GM21529 (cell line): ENCODE measurements around the gene ALDH1A3.

Source experiments
- ATAC-seq: cut with Tn5 transposase; IDR thresholded peaks from one replicate; pipeline ENCODE4 v1.9.1; 2021; ENCODE audit not compliant: unreplicated experiment

Gene ALDH1A3

DNA sequence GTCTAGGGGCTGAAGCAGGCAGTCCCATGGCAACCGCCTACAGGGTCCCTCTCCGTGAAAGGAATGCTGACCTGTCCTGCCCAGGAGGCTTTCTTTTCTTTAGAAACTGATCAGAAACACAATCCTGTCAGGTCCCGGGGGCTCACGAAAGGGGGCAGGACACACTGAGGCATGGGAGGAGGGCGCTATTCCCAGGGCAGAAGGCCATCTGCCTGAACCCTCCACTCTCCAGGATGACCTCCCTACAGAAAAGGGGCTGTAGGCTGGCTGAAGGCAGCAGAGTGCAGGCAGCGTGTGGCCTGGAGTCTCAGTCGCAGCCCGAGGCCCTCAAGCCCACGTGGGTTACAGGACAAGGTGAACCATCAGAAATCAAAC is 21.2 kb downstream of the ALDH1A3 start:
- no peak for ATAC-seq

DNA sequence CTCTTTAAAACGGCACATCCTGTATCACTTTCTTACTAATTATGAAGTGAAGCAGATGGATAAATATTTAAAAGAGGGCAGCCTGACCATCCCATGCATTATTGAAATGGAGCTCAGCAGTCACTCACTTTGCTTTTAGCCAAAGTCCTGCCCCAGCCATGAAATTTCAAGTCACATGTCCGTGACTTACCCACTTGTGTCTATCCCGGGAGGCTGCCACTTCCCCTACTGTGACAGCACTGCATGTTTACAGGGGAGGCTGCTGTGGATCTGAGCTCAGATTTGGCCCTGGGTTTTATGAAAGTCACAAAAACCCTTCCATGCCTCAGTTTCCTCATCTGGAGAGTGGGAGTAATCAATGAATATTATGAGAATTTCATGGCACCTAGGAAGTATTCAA is 21.7 kb downstream of the ALDH1A3 start:
- ATAC-seq = no peak

DNA sequence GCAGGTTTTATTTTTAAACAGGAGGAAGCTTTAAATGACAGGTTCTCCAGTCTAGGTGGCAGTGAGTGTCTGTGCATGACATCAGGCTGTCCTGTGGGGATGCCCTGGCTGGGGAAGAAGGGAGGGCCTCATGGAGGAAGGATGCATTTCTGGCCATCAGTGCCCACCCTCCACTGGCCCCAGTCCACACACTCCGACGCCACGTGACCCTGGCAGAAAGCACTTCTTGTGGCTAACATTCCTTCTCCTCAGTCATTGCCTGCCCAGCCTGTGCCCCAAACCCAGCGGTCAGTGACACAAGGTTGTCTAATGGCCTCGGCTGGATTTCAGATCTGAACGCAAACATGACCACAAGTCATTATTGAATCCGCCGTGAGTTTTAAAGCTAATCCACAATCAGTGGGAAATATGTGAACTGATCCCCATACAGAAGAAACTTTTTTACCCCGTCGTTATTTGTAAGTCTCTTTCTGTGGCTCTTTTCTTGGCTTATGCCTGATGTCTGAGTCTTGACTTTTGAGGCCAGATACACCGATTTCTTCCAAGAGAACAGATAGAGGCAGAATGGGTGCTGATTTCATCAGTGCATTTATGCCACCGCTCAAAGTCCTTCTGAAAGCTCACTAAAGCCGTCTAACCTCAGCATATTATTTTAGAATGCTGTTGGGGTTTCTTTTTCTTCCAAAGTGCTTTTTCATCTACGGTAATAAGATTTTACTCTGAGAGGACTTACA is 22.2 kb downstream of the ALDH1A3 start:
- no peak for ATAC-seq

DNA sequence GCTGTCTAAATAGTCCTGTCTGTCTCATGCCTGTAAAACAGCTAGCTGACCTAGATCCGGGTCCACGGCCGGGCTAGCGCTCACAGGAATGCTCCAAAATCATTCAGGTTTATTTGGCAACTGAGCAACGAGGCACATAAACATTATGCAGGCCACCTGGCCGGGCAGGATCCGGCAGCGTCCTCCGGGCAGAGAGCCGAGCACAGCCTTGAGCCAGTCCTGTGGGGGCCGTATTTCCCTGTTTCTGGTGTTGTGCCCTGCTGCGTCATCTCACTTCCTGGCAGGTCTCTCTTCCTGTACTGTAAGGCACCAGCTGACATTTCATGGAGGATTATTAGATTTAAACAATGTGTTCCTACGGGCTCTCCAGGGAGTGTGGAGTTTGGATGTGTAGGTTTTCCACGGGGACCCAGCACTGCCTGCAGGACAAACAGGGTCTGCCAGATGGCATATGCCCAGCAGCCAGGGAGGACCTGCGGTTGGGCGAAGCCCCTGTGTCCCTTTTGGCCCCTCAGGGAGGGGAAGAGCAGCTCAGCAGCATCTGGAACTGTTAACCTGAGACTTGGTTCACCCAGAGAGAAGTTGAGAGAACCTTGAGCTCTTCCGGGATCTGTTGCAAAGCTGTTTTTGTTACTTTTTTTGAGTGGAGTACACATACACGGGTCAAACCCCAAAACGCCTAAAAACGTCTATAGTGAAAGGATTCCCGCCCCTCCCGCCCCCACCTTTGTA is 23.0 kb downstream of the ALDH1A3 start:
- peak; percentile 76 for ATAC-seq

DNA sequence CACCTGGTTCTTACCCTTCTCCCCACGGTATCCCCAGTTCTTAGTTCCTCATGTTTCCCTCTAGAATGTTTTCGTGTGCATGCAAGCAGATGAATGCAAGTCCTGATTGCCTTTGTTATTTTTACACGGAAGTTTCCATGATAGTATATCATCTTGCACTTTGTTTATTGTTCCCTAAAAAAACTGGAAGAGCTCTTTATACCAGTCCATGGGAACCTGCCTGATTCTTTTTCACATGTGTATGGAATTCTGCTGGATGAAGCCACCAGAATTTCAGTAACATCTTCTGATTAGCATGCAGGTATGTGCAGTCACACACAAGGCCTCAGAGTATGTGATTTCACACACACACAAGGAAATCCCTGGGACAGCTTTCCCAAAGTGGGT is 23.5 kb downstream of the ALDH1A3 start:
- no peak for ATAC-seq

DNA sequence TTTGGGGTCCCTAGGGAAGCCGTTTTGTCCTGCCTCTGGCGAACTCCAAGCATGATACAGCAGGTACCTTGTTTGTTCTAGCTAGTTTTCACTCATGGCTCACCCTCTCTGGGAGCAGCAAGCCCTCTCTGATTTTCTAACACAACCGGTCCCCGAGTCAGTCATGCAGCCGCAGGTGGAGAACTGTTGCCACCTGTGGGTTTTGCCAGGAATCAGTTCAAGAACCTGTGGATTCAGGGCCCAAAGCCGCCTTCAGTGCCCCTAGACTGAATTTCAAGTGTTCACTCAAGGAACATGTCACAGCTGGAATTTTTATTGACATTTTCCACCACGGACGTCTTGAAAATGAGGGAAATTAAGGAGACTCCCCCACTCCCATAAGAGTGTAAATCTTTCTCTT is 26.2 kb downstream of the ALDH1A3 start:
- no peak for ATAC-seq

DNA sequence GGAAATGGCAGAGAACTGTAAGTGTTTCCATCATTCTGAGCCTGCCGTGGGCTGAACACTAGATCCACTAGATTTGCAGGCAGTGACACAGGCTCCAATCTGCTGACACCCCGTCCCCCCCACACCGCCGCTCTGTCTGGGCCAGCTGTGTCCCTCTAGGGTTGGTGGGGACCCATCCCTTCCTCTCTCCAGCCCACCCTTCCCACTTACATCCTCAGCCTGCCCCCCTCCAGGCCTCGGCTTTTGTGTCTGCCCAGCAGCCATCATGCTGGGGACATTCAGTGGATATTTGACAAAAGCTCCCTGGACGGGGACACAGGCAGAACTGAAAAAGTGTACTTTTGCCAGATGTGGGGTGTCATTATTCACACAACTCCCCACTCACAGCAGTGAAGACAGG is 28.8 kb downstream of the ALDH1A3 start:
- no peak for ATAC-seq

DNA sequence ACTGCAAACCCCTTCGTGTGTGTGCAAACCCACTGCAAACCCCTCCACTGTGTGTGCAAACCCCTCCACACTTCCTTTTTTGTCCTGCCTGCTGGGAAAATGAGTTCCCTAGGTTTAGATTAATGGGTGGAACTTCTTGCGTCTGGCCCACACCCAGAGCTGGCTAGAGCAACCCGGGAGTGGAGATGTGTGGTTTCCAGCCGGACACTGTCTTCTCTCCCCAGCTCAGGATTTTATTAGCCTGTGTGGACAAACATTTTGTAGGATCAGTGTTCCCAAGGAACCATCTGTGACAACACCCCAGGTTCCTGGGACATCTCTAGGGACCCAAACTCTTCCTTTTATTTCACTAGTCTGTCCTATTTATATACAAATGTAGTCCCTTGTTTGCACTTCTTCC is 29.9 kb downstream of the ALDH1A3 start:
- ATAC-seq = no peak

DNA sequence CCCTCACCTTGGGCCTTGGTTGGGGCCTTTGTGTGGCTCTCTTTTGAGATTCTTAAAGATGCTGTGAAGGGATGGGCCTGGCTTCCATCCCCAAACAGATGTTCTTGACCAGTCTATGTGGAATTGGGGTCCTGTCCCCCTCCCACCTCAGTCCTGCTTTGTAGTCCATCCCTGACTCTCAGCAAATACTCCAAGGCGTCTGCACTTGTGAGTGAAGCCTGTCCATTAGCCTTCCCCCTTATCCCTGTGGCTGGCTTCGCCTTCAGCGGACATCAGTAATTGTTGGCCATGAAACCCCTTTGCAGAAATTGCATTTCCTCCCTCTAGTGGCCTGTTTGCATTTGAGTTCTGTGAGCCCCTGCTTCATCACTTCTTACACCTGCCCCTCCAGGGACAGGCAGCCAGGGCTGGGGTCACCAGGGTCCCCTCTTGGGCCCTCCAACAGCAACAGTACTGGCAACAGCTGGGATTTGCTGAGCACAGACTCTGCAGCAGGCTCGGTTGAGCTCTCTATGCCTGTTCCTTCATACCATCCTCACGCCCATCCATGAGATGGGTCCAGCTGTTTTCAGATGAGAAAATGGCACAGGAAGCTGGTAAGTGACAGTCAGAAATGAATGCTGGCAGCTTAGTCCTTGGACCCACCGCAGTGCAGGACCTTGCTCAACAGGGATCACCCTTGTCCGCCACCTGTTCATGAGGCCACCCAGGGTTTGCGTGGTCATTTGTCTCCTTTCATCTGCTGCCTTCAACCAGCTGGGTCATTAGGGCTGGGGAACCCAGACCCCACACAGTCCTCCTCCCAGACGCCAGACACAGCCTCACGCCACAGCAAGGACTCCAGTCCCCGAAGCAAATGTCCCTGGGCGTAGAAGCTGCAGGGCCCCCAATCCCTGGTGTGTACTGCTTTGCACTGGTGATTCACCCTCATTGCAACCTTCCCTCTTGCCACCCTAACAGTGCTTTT is 30.6 kb downstream of the ALDH1A3 start:
- no peak for ATAC-seq

DNA sequence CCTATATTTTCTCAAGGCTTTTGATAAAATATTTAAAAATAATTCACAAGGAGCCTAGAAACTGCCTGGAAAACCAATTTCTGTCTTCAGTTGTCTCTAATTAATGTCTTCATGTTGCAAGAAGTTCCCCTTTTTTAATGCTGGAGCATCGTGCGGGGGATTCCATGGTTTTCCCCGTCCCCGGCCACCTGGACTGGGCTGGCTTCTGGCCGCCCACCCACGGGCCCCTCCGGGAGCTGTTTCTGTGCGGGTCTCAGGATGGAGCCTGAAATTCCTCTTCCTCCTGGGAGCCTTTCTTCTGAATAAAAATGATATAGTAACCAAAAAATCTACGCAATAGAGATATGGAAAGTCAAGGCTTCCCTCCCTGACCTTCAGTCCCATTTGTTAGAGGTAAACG is 31.5 kb downstream of the ALDH1A3 start:
- ATAC-seq = no peak

DNA sequence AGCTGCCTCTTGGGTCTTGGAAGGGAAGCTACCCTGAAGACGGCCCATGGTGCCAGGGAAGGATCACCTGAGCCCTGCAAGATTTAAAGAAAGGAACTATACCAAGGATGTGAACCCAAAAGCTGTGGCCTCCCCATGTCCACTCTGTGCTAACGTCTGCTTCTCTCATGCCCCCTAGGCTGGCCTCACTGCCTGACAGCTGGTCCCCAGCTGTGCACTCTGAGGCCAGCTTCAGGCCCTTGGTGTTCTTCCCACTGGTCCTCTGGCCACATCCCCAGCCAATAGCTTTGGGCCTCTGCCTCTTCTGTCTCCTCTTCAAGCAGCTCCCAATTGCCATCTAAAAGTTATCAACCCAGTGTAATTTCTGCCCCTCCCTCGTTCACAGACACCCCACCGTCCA is 34.3 kb downstream of the ALDH1A3 start:
- no peak for ATAC-seq

DNA sequence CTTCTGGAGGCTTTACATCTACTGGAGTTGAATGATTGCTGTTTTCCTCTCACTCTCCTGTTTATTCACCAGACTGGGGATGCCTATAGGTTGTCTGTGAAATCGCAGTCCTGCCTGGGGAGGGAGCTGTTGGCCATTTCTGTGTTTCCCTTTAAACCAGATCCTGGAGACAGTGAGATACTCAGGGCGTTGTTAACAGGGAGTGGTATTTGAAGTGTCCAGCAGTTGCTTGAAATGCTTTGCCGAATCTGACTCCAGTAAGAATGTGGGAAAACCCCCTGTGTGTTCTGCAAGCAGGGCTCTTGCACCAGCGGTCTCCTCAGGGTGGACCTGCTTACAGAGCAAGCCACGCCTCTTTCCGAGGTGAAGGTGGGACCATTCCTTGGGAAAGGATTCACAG is 35.2 kb downstream of the ALDH1A3 start:
- no peak for ATAC-seq

DNA sequence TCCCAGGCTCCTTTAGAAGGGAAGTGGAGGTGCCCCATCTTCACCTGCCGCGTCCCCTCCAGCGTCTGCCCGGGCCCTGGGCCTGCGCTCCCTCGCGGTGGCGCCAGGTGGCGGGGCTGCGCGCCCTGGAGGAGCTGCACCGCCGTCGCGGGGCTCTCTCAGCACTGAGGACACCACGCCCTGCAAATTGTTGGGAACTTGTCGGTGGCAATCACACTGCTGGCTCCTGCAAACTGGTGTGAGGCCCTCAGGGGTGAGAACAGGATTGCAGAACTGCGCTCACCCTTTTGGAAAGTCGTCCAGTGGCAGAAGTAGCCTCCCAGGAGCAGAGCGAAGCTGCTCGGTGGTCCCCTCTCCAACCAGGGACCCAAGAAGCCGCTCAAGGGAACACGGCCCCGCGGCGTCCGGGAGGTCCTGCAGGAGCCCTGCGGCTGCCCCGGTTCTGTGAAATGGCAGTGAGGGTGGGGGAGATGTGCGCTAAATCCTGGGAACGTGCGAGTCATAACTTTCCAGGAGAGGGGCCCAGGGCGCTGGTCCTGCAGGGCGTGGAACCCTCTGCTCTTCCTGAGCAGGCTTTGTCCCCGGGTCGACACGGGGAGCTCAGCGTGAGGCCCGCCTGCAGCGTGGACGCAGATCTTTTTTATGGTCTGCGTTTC is 38.5 kb downstream of the ALDH1A3 start:
- ATAC-seq = peak; percentile 60

DNA sequence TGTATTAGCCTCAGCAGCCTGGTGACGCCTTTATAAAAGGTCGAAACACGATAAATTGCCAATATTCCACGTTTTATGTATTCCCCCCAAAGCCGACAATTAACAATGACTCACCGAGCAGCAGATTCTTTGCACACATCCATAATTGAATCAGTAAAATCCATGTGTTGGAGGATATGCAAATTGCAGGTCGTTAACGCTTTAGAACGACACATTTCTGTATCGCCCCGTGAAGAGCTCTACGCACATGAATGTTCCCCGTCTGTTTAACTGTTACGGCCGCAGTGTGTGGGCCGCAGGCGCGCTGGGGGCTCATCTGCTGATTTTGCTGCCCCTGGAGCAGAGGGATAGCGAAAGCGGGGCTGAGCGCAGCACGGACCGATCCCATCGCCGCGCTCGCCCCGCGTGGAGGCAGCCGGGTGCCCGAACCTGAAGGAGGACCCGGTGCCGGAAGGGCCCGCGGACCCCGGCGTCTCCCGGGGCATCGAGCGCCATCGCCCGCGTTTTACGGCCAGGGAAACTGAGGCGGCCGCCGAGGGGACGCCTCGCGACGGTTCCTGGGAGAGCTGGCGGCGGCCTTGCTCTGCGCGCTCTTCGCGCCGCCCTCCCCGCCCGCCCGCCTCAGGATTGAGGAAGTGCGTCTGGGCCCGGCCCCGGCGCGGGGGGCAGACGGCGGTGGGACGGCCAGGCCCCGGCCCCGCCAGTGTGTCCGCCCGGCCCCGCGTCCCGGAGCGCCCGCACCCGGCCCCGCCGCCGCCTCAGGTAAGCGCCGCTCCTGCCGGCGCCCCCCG is 39.3 kb downstream of the ALDH1A3 start, which contains the start of gene LRRK1:
Gene LRRK1 (plus strand): TSS at position 668 of the 791 bp plus-strand sequence. CDS start 5,276 bp downstream, outside the sequence.
- peak; percentile 23 for ATAC-seq

DNA sequence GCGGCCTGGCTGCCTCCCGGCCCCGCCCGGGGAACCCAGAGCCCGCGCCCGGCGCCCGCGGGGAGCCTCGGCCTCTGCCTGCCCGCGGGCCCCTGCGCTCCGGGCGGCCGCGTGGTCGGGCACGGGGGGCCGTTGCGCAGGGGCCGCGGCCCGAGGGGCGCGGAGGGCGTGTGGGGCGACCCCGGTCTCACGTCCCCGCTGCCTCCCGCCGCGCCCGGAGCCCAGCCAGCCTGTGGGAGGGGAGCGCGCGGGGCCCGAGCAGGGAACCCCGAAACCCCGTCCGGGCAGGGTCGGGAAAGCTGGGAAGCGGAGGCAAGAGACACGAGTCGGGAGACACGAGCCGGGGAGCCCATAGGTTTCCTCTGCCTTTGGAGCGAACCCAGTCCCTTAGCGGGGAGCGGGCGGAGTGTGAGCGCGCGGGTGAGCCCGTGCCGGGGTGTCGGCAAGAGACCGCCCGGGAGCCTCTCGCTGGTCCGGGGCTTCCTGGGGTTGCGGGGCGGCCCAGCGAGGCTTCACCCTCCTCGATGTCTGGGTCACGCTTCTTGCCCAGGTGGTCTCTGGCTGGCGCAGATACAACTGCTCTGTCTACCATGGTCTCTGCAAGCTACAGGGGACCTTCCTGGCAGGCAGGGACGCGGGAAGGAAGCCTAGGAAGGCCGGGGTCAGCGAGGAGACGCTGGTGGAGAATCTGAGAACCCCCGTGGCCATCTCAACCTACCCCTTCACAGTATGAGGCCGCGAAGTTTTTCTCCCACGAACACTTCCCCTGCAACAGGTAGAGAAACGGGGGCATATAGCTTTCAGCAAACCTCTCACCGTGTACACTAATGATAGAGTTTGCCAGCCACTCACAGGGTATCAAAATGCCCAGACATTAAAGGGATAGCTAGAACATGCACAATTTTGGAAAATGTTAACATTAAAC is 40.1 kb downstream of the ALDH1A3 start:
- ATAC-seq = no peak

DNA sequence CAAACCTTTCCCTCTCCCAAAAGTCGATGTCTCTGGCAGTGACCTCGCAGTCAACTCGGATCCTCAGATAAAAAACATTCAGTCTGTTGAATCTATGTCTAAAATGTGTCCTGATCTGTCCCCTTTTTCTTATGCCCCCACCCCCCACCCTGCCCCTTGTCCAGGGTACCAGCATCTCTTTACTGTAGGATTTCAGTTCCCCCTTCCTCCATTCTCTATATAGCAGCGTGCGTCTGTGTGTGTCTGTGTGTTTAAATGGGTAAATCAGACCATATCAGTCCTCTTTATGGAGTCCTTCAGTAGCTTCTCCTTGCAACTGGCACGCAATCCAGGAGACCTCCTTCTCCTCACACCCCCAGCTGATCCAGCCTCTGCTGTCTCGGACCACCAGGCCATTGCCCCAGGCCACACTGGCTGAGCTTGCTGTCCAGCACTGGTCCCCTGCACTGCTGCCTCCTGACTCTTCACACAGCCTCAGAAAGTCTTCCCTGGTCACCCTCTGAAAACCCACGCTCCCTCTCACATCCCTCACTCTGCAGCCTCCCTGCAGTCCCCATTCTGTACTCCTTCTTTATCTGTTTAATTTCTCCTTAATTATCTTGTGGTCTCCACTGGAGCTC is 41.0 kb downstream of the ALDH1A3 start:
- peak; percentile 14 for ATAC-seq

DNA sequence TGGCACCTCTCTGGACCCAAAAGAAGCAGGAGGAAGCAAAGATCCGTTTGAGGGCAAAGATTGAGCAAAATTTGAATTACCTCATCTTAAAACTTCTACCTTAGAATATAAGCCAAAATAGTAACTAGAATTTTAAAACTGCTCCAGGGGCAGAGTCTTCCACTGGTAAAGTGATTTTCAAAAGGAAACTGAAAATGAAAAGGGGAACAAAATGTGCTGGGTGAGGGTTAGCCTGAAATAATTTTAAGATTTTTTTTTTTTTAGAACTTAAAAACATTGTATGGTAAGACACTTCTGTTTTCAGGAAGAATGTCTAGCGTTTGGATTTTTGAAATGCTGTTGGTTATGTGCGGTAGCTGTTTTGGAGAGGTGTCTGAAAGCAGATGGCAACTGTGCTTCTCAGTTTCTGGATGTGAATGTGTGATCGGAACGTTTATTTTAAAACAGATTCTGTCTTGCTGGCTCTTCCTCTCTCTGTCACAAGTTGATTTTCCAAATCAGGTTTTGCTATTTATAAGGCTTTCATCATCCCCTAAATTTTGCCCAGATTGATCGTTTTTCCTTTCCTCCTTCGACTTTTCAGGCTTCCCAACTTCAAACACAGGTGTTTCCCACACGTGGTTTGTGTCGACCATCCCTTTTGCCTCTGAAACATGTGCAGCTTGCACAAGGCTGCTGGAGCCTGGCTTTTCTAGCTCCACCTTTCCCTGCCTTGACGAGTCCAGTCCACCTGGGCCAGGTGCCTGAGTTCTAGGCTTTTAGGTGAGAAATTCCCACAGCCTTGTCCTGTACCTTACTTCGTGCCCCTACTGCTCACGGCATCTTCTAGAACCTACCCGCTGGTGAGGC is 42.8 kb downstream of the ALDH1A3 start:
- ATAC-seq = peak; percentile 18

DNA sequence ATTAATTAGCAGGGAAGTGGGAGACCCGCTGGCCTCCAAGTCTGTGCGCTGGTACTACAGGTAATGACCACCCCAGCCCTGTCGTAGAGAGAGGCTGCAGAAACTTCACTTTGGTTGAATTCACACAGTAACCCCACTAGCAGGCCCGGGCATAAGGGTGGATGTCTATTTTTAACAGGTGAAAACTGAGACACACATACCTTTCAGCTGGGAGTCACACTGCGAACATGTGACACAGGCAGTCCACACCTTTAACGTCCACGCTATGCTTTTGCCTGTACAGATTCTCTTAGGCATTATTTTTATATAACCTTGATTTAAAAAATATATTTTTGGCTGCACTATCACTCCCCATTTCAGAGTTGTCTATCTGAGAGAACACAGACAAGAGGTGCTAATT is 43.4 kb downstream of the ALDH1A3 start:
- ATAC-seq = no peak
